IMR-90 (cell line): ENCODE measurements around the gene ANP32B. TPM values are rescaled to one million over a fixed set of nuclear protein-coding genes. Genes with fewer than 3 reads are reported as not detected.

Experiments
- ATAC-seq: fragments of 200-7000 bp; cut with Tn5 transposase; 2 replicates; pipeline ENCODE4 v1.9.1; 2020; ENCODE audit warnings: low read depth, mild to moderate bottlenecking, moderate library complexity
- BruUV-seq: library from RNA; stranded (reverse); fragments of 400-500 nt; replicated peaks from 2 replicates; lab custom pipeline; 2021; lab: Mats Ljungman, UMichigan
- CTCF ChIA-PET: fragments of 300-600 bp; formaldehyde crosslinking; extraction: SDS; loops from one replicate; lab custom pipeline; 2021; ENCODE audit warnings: antibody characterized with exemption; lab: Yijun Ruan, JAX
- POLR2A ChIA-PET: fragments of 300-600 bp; sonication (Branson Sonifier 250); formaldehyde crosslinking; loops from one replicate; lab custom pipeline; 2022; ENCODE audit warnings: antibody characterized with exemption; ENCODE audit not compliant: unreplicated experiment; lab: Charles Lee
- DNase-seq: peaks from one replicate; pipeline ENCODE4 v3.0.0; 2013
- H2AFZ ChIP-seq: replicated peaks from 2 replicates; pipeline ENCODE3; 2013; ENCODE audit warnings: low read length, mild to moderate bottlenecking; ENCODE audit not compliant: poor library complexity
- H2AK5ac ChIP-seq: 2 replicates; pipeline ENCODE4 v1.6.1; 2013; ENCODE audit warnings: low read depth, low read length, inconsistent platforms
- H2AK9ac ChIP-seq: replicated peaks from 2 replicates; pipeline ENCODE3; 2013; ENCODE audit warnings: mild to moderate bottlenecking, low read depth, low read length, moderate library complexity; ENCODE audit not compliant: poor library complexity
- H2BK120ac ChIP-seq: 2 replicates; pipeline ENCODE4 v1.6.1; 2013; ENCODE audit warnings: low read depth, low read length, inconsistent platforms
- H2BK15ac ChIP-seq: 3 replicates; pipeline ENCODE4 v1.6.1; 2013; ENCODE audit warnings: low read depth, low read length, inconsistent platforms
- H2BK20ac ChIP-seq: 2 replicates; pipeline ENCODE4 v1.6.1; 2013; ENCODE audit warnings: low read depth, mild to moderate bottlenecking, inconsistent platforms, low read length, moderate library complexity
- H2BK5ac ChIP-seq: 2 replicates; pipeline ENCODE4 v1.6.1; 2013; ENCODE audit warnings: mild to moderate bottlenecking, low read depth, low read length, inconsistent platforms; ENCODE audit not compliant: poor library complexity, severe bottlenecking
- H3K14ac ChIP-seq: replicated peaks from 2 replicates; pipeline ENCODE4 v1.6.1; 2013; ENCODE audit warnings: low read depth, low read length, inconsistent platforms
- H3K18ac ChIP-seq: 2 replicates; pipeline ENCODE4 v1.6.1; 2013; ENCODE audit warnings: low read depth, low read length, control low read depth
- H3K23ac ChIP-seq: 2 replicates; pipeline ENCODE4 v1.6.1; 2013; ENCODE audit warnings: low read depth, low read length, inconsistent platforms
- H3K27ac ChIP-seq: 2 replicates; pipeline ENCODE4 v1.5.1; 2013; ENCODE audit warnings: mild to moderate bottlenecking, control low read depth, low read length; ENCODE audit not compliant: insufficient read depth
- H3K27me3 ChIP-seq: 2 replicates; pipeline ENCODE4 v1.6.1; 2013; ENCODE audit warnings: low read length; ENCODE audit not compliant: control insufficient read depth, insufficient read depth
- H3K36me3 ChIP-seq: 2 replicates; pipeline ENCODE4 v1.6.1; 2013; ENCODE audit warnings: low read length, mixed read lengths; ENCODE audit not compliant: control insufficient read depth, insufficient read depth
- H3K4ac ChIP-seq: 2 replicates; pipeline ENCODE4 v1.6.1; 2013; ENCODE audit warnings: low read depth, low read length, inconsistent platforms
- H3K4me1 ChIP-seq: 2 replicates; pipeline ENCODE4 v1.6.1; 2013; ENCODE audit warnings: low read length, mixed read lengths; ENCODE audit not compliant: control insufficient read depth, insufficient read depth
- H3K4me2 ChIP-seq: 2 replicates; pipeline ENCODE4 v1.6.1; 2013; ENCODE audit warnings: low read depth, mild to moderate bottlenecking, control low read depth, low read length, moderate library complexity
- H3K4me3 ChIP-seq: 2 replicates; pipeline ENCODE4 v1.5.1; 2013; ENCODE audit warnings: low read depth, mild to moderate bottlenecking, control low read depth, low read length, moderate library complexity; ENCODE audit not compliant: insufficient read depth
- H3K56ac ChIP-seq: 2 replicates; pipeline ENCODE4 v1.6.1; 2013; ENCODE audit warnings: low read length, inconsistent platforms; ENCODE audit not compliant: insufficient read depth; ENCODE audit errors: extremely low read depth
- H3K79me1 ChIP-seq, 2 experiments: 2 replicates each; pipeline ENCODE4 v1.6.1; 2013; ENCODE audit warnings: low read length in 2 of 2, inconsistent platforms in 1 of 2, low read depth in 1 of 2
- H3K9ac ChIP-seq: 2 replicates; pipeline ENCODE4 v1.6.1; 2013; ENCODE audit warnings: low read depth, low read length, control low read depth
- H3K9me1 ChIP-seq: 2 replicates; pipeline ENCODE4 v1.6.1; 2013; ENCODE audit warnings: low read length, inconsistent platforms; ENCODE audit not compliant: insufficient read depth
- H3K9me3 ChIP-seq: 2 replicates; pipeline ENCODE4 v1.6.1; 2013; ENCODE audit warnings: low read length; ENCODE audit not compliant: control insufficient read depth, insufficient read depth
- H4K20me1 ChIP-seq: 2 replicates; pipeline ENCODE4 v1.6.1; 2013; ENCODE audit warnings: low read length, inconsistent platforms; ENCODE audit not compliant: insufficient read depth
- H4K5ac ChIP-seq: 2 replicates; pipeline ENCODE4 v1.6.1; 2013; ENCODE audit warnings: mild to moderate bottlenecking, low read depth, low read length, control low read depth
- H4K8ac ChIP-seq, 2 experiments: 2 replicates each; pipeline ENCODE4 v1.6.1; 2013; ENCODE audit warnings: low read depth in 2 of 2, low read length in 2 of 2, control low read depth in 1 of 2, inconsistent platforms in 1 of 2
- H4K91ac ChIP-seq: 2 replicates; pipeline ENCODE4 v1.6.1; 2013; ENCODE audit warnings: low read depth, low read length, inconsistent platforms; ENCODE audit not compliant: insufficient read depth
- BHLHE40 ChIP-seq: fragments of 150-350 bp; IDR thresholded peaks from 2 replicates; pipeline ENCODE4 v1.6.1; 2016; ENCODE audit warnings: mild to moderate bottlenecking, low read depth, low read length
- CEBPB ChIP-seq: IDR thresholded peaks from 2 replicates; pipeline ENCODE4 v1.6.1; 2012; ENCODE audit warnings: low read depth, low read length, improper control_type of control experiment
- CHD1 ChIP-seq: IDR thresholded peaks from 2 replicates; pipeline ENCODE4 v1.6.1; 2012; ENCODE audit warnings: low read depth, low read length, improper control_type of control experiment
- FOS ChIP-seq: fragments of 150-350 bp; IDR thresholded peaks from 2 replicates; pipeline ENCODE4 v1.6.1; 2016; ENCODE audit warnings: low read depth, low read length
- MAFK ChIP-seq: IDR thresholded peaks from 2 replicates; pipeline ENCODE4 v1.6.1; 2012; ENCODE audit warnings: low read depth, low read length, improper control_type of control experiment
- MXI1 ChIP-seq: IDR thresholded peaks from 2 replicates; pipeline ENCODE4 v1.6.1; 2012; ENCODE audit warnings: low read depth, mild to moderate bottlenecking, low read length, moderate library complexity, borderline replicate concordance
- NFE2L2 ChIP-seq: fragments of 150-350 bp; IDR thresholded peaks from 2 replicates; pipeline ENCODE4 v1.6.1; 2016; ENCODE audit warnings: low read depth, mild to moderate bottlenecking, low read length
- POLR2A ChIP-seq: IDR thresholded peaks from 2 replicates; pipeline ENCODE4 v1.6.1; 2012; ENCODE audit warnings: mild to moderate bottlenecking, low read depth, low read length
- RAD21 ChIP-seq: IDR thresholded peaks from 2 replicates; pipeline ENCODE4 v1.6.1; 2012; ENCODE audit warnings: low read length, improper control_type of control experiment
- RCOR1 ChIP-seq: IDR thresholded peaks from 2 replicates; pipeline ENCODE4 v1.6.1; 2012; ENCODE audit warnings: mild to moderate bottlenecking, low read length, improper control_type of control experiment; ENCODE audit not compliant: insufficient replicate concordance
- RFX5 ChIP-seq: IDR thresholded peaks from 2 replicates; pipeline ENCODE4 v1.8.0; 2012; ENCODE audit warnings: low read depth, mild to moderate bottlenecking, low read length, moderate library complexity
- SMC3 ChIP-seq: fragments of 150-350 bp; IDR thresholded peaks from 2 replicates; pipeline ENCODE4 v1.6.1; 2016; ENCODE audit warnings: low read depth, mild to moderate bottlenecking, antibody characterized with exemption, low read length, moderate library complexity
- WGBS, 2 experiments: methylation state at CpG; one replicate each; pipeline versions ENCODE4 v1.1.5 to v1.1.7; 2013; ENCODE audit warnings: missing lambda C conversion rate in 2 of 2; ENCODE audit not compliant: insufficient read length in 1 of 2; ENCODE audit errors: extremely low coverage in 2 of 2; 5-methylcytosine and 5-hydroxymethylcytosine counted together
- dilution Hi-C: fragments of 300-500 bp; cut with HindIII; formaldehyde crosslinking; loops from one replicate; pipeline ENCODE4 v1.14.3; 2018; ENCODE audit warnings: low sequenced_read_pairs; ENCODE audit not compliant: unreplicated experiment
- in situ Hi-C: fragments of 300-500 bp; cut with MboI; formaldehyde crosslinking; loops from 3 replicates; pipeline ENCODE4 v1.14.3; 2019; ENCODE audit warnings: low sequenced_read_pairs, inconsistent platforms, mixed read lengths
- intact Hi-C: fragments of 100-400 bp; cut with micrococcal nuclease; formaldehyde crosslinking; loops from 2 replicates; pipeline ENCODE4 v1.10.0; 2022
- polyA plus RNA-seq, 3 experiments: library from polyadenylated mRNA; depleted of rRNA; stranded (reverse); fragments of >200 nt; gene quantifications; 2 replicates each; pipeline ENCODE4 v1.2.3, GENCODE V29; 2012; ENCODE audit warnings: low replicate concordance in 1 of 3
- total RNA-seq: library from RNA; depleted of rRNA; stranded (reverse); fragments of >200 nt; gene quantifications from 2 replicates; pipeline ENCODE4 v1.2.3, GENCODE V29; 2012
- TF ChIP-seq, protein P1 (sequence below): fragments of 150-350 bp; IDR thresholded peaks from 2 replicates; pipeline ENCODE4 v1.6.1; 2016; ENCODE audit warnings: low read depth, mild to moderate bottlenecking, low read length, moderate library complexity, borderline replicate concordance
- TF ChIP-seq, protein P2 (sequence below): conservative IDR thresholded peaks from 2 replicates; pipeline ENCODE4 v1.5.1; 2012; ENCODE audit warnings: mild to moderate bottlenecking, low read depth, low read length, improper control_type of control experiment
- TF ChIP-seq, protein P3 (sequence below): fragments of 150-350 bp; IDR thresholded peaks from 2 replicates; pipeline ENCODE4 v1.6.1; 2017; ENCODE audit warnings: mild to moderate bottlenecking, antibody characterized with exemption, low read length, low read depth

Gene ANP32B
- total and polyA plus RNA-seq, 2 of the 4 experiments (the other 2 are of a cell fraction), result 3.9 to 46.8 TPM

DNA sequence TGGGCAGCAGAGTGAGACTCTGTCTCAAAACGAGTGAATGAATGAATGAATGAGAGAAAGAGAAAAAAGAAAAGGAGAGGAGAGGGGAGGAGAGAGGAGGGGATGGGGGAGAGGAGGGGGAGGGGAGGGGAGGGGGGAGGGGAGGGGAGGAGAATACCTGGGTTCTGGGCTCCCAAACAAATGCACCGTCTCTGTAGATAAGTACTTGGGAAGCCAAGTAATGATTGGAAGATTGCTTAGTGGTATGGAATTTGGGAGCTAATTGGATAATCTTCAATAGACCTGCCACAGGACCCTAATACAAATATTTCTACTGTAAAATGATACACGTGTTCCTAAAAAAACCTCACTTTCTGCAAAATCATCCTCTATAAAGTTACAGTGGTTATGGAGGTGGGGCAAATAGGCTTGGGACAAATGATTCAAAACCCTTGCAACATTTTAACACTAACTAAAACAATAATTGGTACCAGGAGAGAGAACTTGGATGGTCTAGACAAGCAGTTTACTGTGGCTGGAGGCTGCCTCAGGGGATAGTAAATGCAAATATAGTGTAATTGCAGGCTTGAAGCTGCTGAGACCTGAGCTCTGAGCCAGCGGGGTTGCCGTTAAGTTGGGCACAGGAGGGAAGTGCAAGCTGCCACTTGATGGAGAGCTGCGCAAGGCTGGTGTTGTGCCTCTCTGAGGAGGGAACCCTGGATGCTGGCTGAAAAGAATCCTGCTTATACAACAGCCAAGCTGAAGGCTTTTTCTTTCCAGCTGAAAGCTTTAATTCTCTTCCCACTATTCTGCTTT, 48.6 kb upstream of the ANP32B start:
- H3K9ac ChIP-seq, result no peak overlapping the region
- DNase-seq, result no peak
- no peak overlapping the region for H2BK15ac ChIP-seq
- no peaks in the 10 kb centered on the region for H4K20me1 ChIP-seq
- H3K36me3 ChIP-seq, result no peaks in the 10 kb centered on the region
- H3K4me3 ChIP-seq, result no peak overlapping the region
- H2BK20ac ChIP-seq, result no peak overlapping the region
- no peak overlapping the region for H3K23ac ChIP-seq
- H4K5ac ChIP-seq, result no peak overlapping the region
- WGBS, 2 experiments, result no CpG with 5 or more reads among the region's 6 CpGs
- intact Hi-C loops, result loop anchor here (5.0 kb wide), 1 partner anchor 38 kb away; no protein-coding TSS in a partner anchor
- no peak overlapping the region for H2BK120ac ChIP-seq
- no peak overlapping the region for H2AFZ ChIP-seq
- H3K79me1 ChIP-seq, result no peaks in the 10 kb centered on the region
- H3K27me3 ChIP-seq, result peaks cover 61% of the 10 kb centered on the region
- no peak overlapping the region for H3K4me2 ChIP-seq
- no peak overlapping the region for H3K4ac ChIP-seq
- H3K4me1 ChIP-seq, result no peaks in the 10 kb centered on the region
- no TSS peak for BruUV-seq
- no peak overlapping the region for H2AK9ac ChIP-seq
- no peak overlapping the region for H2AK5ac ChIP-seq
- H3K27ac ChIP-seq, result no peak overlapping the region
- CTCF ChIA-PET, result interaction anchor here (0.6 kb wide), 1 partner anchor 501 kb away, joined by 3 read pairs; no protein-coding TSS in a partner anchor
- dilution Hi-C loops, result no loop called here
- no peaks in the 10 kb centered on the region for H3K9me1 ChIP-seq
- H3K18ac ChIP-seq, result no peak overlapping the region
- no peak overlapping the region for H3K56ac ChIP-seq
- in situ Hi-C loops, result no loop called here
- H2BK5ac ChIP-seq, result no peak overlapping the region
- no peaks in the 10 kb centered on the region for H3K9me3 ChIP-seq
- ATAC-seq, result no peak
- no peak overlapping the region for H4K91ac ChIP-seq
- H4K8ac ChIP-seq, result no peak overlapping the region
- H3K14ac ChIP-seq, result no peak overlapping the region
- POLR2A ChIA-PET, result no interaction called here
- TF ChIP-seq POLR2A (no peak), MXI1 (no peak), CEBPB (no peak), RAD21 (no peak), RCOR1 (no peak), NFE2L2 (no peak), MAFK (no peak), CHD1 (no peak), BHLHE40 (no peak), SMC3 (no peak), FOS (no peak), RFX5 (no peak)
- TF ChIP-seq, protein P1, sequence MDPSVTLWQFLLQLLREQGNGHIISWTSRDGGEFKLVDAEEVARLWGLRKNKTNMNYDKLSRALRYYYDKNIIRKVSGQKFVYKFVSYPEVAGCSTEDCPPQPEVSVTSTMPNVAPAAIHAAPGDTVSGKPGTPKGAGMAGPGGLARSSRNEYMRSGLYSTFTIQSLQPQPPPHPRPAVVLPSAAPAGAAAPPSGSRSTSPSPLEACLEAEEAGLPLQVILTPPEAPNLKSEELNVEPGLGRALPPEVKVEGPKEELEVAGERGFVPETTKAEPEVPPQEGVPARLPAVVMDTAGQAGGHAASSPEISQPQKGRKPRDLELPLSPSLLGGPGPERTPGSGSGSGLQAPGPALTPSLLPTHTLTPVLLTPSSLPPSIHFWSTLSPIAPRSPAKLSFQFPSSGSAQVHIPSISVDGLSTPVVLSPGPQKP, result no peak
- TF ChIP-seq, protein P2, sequence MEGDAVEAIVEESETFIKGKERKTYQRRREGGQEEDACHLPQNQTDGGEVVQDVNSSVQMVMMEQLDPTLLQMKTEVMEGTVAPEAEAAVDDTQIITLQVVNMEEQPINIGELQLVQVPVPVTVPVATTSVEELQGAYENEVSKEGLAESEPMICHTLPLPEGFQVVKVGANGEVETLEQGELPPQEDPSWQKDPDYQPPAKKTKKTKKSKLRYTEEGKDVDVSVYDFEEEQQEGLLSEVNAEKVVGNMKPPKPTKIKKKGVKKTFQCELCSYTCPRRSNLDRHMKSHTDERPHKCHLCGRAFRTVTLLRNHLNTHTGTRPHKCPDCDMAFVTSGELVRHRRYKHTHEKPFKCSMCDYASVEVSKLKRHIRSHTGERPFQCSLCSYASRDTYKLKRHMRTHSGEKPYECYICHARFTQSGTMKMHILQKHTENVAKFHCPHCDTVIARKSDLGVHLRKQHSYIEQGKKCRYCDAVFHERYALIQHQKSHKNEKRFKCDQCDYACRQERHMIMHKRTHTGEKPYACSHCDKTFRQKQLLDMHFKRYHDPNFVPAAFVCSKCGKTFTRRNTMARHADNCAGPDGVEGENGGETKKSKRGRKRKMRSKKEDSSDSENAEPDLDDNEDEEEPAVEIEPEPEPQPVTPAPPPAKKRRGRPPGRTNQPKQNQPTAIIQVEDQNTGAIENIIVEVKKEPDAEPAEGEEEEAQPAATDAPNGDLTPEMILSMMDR, result no peak
- TF ChIP-seq, protein P3, sequence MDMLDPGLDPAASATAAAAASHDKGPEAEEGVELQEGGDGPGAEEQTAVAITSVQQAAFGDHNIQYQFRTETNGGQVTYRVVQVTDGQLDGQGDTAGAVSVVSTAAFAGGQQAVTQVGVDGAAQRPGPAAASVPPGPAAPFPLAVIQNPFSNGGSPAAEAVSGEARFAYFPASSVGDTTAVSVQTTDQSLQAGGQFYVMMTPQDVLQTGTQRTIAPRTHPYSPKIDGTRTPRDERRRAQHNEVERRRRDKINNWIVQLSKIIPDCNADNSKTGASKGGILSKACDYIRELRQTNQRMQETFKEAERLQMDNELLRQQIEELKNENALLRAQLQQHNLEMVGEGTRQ, result no peak
